ENCODE data around the gene TRIM69.
"Not testable (repeated sequence)": the region's sequence is repeated elsewhere in the genome, so short reads cannot be mapped to it uniquely, and the experiment has no call there.

TRIM69 gene

GRCh38 chr15:44716983-44717602 lies 19.2 kb upstream of the TRIM69 start:
- no peak for DNase-seq

- DNase-seq: no peak
These were observed 18.0 kb upstream of the TRIM69 start for GRCh38 chr15:44718180-44718926.

DNA sequence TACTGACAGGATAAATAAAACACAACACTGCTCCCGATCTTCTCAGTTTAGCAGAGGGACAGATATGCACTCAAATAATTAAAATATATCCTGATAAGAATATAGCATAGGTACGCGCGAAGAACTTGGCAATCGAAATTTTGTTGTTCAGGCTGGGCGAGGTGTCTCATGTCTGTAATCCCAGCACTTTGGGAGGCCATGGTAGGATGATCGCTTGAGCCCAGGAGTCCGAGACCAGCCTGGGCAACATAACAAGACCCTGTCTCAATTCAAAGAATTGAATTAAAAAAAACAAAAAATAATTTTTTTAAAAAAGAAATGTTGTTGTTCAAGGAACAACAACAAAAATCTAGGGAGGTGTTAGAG lies 17.4 kb upstream of the TRIM69 start:
- no peak for DNase-seq

- no peak for DNase-seq
These were observed 16.9 kb upstream of the TRIM69 start for GRCh38 chr15:44719293-44719999.

DNA sequence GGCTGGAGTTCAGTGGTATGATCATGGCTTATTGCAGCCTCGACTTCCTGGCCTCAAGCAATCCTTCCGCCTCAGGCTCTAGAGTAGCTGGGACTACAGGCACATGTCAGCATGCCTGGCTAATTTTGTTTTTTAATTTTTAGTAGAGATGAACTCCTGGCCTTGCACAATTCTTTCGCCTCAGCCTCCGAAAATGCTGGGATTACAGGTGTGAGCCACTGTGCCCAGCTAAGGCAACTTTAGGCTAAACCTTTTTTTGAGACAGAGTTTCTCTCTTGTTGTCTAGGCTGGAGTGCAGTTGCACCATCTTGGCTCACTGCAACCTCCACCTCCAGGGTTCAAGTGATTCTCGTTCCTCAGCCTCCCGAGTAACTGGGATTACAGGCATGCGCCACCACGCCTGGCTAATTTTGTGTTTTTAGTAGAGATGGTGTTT lies 16.3 kb upstream of the TRIM69 start:
- DNase-seq: not testable (repeated sequence)

- no peak for DNase-seq
These were observed 15.7 kb upstream of the TRIM69 start for GRCh38 chr15:44720460-44721176.

DNA sequence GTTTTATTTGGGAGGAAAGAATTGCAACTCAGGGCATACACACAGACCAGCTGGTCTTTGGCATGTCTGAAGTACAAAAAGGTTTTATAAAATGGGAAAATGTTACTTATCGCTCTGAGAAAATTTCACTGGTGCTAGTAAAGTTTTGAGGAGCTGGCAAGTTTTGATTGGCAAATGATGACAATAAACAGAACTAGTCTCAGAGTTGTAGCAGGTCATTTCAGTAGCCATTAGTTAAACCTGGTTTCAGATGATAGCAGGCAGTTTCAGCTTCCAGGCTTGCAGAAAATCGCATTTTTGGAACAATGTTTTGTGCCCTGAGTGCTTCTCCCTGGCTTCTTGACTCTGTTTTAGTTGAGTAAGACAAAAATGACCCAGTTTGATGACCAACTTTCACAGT lies 14.3 kb upstream of the TRIM69 start:
- no peak for DNase-seq

- DNase-seq: no peak
These were observed 10.2 kb upstream of the TRIM69 start for GRCh38 chr15:44726136-44726535.

GRCh38 chr15:44726568-44727484 lies 9.5 kb upstream of the TRIM69 start:
- DNase-seq: no peak

DNA sequence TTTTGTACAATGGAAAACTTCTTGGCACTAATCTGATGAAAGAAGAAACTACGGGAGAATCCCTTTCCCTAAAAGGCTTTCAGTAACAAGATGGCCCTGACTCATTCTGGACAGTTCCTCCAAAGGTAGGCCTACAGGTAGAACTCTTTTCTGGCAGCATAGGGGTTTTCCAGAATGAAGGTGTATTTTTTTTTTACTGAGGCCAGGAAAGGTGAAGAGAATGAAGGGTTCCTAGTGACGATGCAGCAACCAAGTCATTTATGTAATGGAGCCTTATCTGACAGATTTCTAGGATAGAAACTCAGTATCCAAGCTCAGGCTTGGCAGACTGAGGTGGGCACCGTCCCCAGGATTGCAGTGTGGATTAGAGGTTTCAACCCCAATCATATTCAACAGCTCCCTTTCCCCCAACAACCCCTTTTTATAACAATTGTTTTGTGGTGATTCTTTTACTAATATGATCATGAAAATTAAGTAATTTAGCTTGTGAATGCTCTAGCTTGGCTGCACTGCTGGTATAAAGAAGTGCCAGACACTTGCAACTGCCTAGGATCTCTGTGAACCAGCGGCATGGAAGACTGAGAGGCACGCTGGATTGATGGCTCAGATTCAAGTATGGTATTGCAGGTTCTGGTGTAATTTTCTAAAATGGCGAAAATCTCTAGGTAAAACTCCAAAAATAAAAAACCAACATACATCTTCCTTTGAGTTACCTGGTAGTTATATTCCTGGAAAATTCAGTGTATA lies 8.7 kb upstream of the TRIM69 start:
- no peak for DNase-seq

DNA sequence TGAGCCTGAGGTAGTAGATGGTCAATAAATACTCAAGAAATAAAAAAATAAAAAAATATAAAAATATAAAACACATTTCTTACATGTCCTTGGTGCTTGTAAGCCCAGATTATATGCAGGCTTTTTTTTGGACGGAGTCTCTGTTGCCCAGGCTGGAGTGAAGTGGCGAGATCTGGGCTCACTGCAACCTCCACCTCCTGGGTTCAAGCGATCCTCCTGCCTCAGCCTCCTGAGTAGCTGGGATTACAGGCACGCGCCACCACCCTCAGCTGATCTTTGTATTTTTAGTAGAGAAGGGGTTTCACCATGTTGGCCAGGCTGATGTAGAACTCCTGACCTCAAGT lies 8.1 kb upstream of the TRIM69 start:
- DNase-seq: not testable (repeated sequence)

DNA sequence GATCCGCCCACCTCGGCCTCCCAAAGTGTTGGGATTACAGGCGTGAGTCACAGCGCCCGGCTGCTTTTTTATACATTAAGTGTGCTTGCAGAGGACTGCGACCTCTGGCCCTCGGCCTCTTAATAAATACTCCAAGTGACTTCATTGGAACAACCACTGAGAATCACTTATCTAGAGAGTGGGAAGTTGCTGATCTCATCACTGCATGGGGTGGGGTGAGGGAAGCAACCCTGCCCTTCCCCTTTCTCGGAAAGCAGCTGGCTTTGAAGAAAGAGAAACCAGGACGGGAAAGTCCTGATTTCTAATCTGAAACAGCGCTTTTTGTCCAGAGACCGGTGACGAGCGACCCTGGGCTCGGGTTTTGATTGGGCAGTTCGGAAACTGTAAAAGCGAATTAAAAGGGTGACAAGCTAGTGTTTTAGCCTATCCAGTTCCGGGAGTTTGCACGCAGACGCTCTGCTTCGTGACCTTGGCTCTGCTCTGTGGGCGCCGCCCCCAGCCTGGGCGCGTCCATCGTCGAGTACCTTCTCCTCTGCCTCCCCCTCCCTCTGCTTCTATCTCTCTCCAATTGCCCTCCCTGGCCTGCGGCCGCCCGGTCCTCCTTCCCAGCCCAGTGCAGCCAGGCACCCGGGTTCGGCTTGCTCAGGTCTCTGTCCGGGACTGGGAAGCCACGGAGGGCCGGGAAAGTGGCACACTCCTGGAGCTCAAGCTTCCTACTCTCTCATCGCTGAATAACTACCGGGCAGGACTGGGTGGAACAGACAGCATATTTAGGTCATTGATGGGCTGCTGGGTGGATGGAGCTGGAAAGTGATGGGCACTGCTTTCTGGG lies 7.5 kb upstream of the TRIM69 start:
- DNase-seq: peak; percentile 89

- DNase-seq: no peak
These were observed 6.8 kb upstream of the TRIM69 start for GRCh38 chr15:44729408-44730127.

DNA sequence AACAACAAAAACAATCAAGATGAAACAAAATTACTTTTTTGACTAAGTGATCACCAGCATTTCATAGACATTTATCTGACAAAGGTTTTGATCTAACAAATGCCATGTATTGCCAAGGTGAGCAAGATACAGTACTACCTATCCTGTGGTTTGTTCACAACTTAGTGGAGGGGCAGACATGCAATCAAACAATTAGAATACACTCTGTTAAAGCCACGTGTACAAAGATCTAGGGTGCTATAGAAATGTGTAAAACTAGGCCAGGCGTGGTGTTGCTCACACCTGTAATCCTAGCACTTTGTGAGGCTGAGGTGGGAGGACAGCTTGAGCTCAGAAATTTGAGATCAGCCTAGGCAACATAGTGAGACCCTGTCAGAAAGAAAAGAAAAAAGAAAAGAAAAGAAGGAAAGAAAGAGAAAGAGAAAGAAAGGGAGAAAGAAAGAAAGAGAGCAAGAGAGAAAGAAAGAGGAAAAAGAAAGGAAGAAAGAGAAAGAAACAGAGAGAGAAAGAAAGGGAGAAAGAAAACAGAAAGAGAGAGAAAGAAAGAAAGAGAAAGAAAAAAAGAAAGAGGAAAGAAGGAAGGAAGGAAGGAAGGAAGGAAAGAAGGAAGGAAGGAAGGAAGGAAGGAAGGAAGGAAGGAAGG lies 1.4 kb upstream of the TRIM69 start:
- no peak for DNase-seq

DNA sequence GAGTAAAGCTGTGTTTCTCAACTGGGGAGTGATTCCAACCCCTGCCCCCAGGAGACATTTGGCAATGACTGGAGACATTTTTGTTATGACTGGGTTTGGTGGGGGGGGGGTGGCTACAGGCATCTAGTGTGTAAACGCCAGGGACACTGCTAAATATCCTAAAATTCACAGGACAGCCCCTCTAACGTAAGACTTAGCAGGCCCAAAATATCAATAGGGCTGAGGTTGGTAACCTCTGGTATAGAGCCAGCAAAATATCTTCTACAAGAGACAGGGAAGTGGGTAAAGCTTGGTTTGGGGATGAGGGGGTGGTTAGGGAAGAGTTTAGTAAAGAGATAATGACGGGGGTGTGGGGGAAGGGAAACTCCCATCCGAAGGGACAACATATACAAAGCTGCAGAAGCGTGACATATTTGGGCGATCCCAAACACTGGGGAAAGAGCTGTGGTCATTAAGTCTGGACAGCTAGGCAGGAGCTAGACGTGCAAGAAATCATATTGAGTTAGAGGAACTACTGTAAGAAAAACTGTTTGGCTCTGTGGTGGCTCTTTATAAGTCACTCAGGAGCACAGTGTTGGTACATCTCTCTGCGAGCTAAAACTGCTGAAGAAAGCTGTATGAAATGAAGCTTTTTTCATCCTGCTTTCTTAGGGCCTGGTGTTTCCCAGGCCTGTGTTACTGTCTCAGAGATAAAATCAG lies 697 bp upstream of the TRIM69 start:
- no peak for DNase-seq

DNA sequence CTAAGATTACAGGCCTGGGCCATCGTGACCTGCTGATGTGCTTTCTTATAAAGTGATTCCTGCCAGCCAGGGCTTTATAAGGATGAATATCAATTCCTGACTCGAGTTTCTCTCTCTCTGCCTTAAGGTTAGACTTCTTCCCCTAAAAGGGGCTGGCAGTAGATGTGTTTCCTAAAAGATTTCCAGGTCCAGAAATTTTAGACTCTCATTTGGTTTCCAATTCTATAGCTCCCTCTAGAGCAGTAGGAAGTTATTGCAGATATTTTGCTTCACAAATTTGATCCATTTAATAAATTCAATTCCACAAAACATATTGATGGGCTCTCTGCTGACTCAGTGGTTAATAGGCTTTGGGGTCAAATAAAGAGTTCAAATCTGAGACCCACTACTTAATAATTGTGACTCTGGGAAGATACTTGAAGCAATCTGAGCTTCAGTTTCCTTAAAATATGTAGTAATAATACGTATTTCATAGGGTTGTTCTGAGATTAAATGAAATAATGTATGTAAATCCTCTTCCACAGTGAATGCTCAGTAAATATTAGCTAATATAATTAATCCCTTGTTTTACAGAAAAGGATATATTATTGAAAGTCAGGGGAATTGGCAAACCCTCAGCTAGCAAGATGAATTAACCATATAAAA lies 2.1 kb downstream of the TRIM69 start:
- peak; percentile 38 for DNase-seq

DNA sequence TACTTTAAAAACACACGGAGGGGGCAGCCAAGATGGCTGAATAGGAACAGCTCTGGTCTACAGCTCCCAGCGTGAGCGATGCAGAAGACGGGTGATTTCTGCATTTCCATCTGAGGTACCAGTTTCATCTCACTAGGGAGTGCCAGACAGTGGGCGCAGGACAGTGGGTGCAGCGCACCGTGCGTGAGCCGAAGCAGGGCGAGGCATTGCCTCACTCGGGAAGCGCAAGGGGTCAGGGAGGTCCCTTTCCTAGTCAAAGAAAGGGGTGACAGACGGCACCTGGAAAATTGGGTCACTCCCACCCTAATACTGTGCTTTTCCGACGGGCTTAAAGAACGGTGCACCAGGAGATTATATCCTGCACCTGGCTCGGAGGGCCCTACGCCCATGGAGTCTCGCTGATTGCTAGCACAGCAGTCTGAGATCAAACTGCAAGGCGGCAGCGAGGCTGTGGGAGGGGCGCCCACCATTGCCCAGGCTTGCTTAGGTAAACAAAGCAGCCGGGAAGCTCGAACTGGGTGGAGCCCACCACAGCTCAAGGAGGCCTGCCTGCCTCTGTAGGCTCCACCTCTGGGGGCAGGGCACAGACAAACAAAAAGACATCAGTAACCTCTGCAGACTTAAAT lies 3.0 kb downstream of the TRIM69 start:
- not testable (repeated sequence) for DNase-seq

- not testable (repeated sequence) for DNase-seq
These were observed 7.1 kb downstream of the TRIM69 start for GRCh38 chr15:44743454-44743853.

Data from NCI-H1694 (cell line).